ENCODE results near the gene SLC9A3. TPM values are rescaled to one million over a fixed set of nuclear protein-coding genes. Genes with fewer than 3 reads are reported as not detected.

Gene SLC9A3
- polyA plus RNA-seq, 1 experiment = 0.76 TPM

GRCh38 chr5:470961-471749 lies 53.1 kb downstream of the SLC9A3 start:
- no peak for DNase-seq (ENCODE audit: low read depth, low spot score)
- CTCF ChIA-PET = interaction anchor here (0.9 kb wide), 1 partner anchor 24 kb away, joined by 3 read pairs; no protein-coding TSS in a partner anchor
- POLR2A ChIA-PET = interaction anchor here (0.7 to 1.2 kb wide), 2 partner anchors 24 to 78 kb away, joined by 3 to 5 read pairs; no protein-coding TSS in a partner anchor

GRCh38 chr5:469752-470483 lies 54.3 kb downstream of the SLC9A3 start:
- Histone ChIP-seq H3K4me3 (ENCODE audit: low read depth, low read length) (no peak overlapping the region), H3K9me3 (ENCODE audit: control insufficient read depth, insufficient read depth, low read length) (no peaks in the 10 kb centered on the region; the same call in 1 of the 2 replicates), H3K27me3 (ENCODE audit: control insufficient read depth, insufficient read depth, low read length) (no peaks in the 10 kb centered on the region), H3K27ac (ENCODE audit: low read depth, low read length) (no peak overlapping the region)
- TF ChIP-seq CTCF (IDR thresholded peaks at IDR 0.05; ENCODE audit: low read depth, low read length) = no peak
- ChIA-PET CTCF (no interaction called here), POLR2A (interaction anchor here (0.6 kb wide), 1 partner anchor 19 kb away, joined by 3 read pairs; no protein-coding TSS in a partner anchor)
- no peak for DNase-seq (ENCODE audit: low read depth, low spot score)

More at GRCh38 chr5:470961-471749, 53.1 kb downstream of the SLC9A3 start:
- Histone ChIP-seq H3K27me3 (ENCODE audit: control insufficient read depth, insufficient read depth, low read length) (peaks cover 3% of the 10 kb centered on the region), H3K9me3 (ENCODE audit: control insufficient read depth, insufficient read depth, low read length) (no peaks in the 10 kb centered on the region; the same call in 1 of the 2 replicates), H3K4me3 (ENCODE audit: low read depth, low read length) (no peak overlapping the region), H3K27ac (ENCODE audit: low read depth, low read length) (no peak overlapping the region)
- TF ChIP-seq CTCF (IDR thresholded peaks at IDR 0.05; ENCODE audit: low read depth, low read length) = no peak

- no peak overlapping the region for H3K27ac ChIP-seq (ENCODE audit: low read depth, low read length)
- no peak for DNase-seq (ENCODE audit: low read depth, low spot score)
- no peak for TF ChIP-seq CTCF (IDR thresholded peaks at IDR 0.05; ENCODE audit: low read depth, low read length)
- H3K9me3 ChIP-seq (ENCODE audit: control insufficient read depth, insufficient read depth, low read length) = no peaks in the 10 kb centered on the region; the same call in 1 of the 2 replicates
- ChIA-PET POLR2A (no interaction called here), CTCF (no interaction called here)
- no peak overlapping the region for H3K4me3 ChIP-seq (ENCODE audit: low read depth, low read length)
- H3K27me3 ChIP-seq (ENCODE audit: control insufficient read depth, insufficient read depth, low read length) = no peaks in the 10 kb centered on the region
Observed at GRCh38 chr5:468401-468800, 55.8 kb downstream of the SLC9A3 start.

- no peak overlapping the region for H3K4me3 ChIP-seq (ENCODE audit: low read depth, low read length)
- H3K27ac ChIP-seq (ENCODE audit: low read depth, low read length) = no peak overlapping the region
- H3K9me3 ChIP-seq (ENCODE audit: control insufficient read depth, insufficient read depth, low read length) = no peaks in the 10 kb centered on the region; the same call in 1 of the 2 replicates
- ChIA-PET CTCF (no interaction called here), POLR2A (no interaction called here)
- no peak for DNase-seq (ENCODE audit: low read depth, low spot score)
- TF ChIP-seq CTCF (IDR thresholded peaks at IDR 0.05; ENCODE audit: low read depth, low read length) = no peak
- no peaks in the 10 kb centered on the region for H3K27me3 ChIP-seq (ENCODE audit: control insufficient read depth, insufficient read depth, low read length)
Observed at GRCh38 chr5:466661-467310, 57.5 kb downstream of the SLC9A3 start.

All from AG04450 (cell line).